Measurements from ENCODE around the gene PTGER2. TPM values are rescaled to one million over a fixed set of nuclear protein-coding genes. Genes with fewer than 3 reads are reported as not detected.
A peak's percentile ranks its signal among the peaks of the same experiment; 100 is the strongest.

Gene PTGER2
- total and polyA plus RNA-seq, 4 donors, result 2.0 to 20.6 (median 6.8) TPM

GRCh38 chr14:52319919-52320318, 5.8 kb downstream of the PTGER2 start:
- ATAC-seq (ENCODE audit: insufficient read depth, low FRiP score), result no peak
- Histone ChIP-seq H3K9ac (ENCODE audit: insufficient read depth in 1 of 2, low read length in 2 of 2) (no peak overlapping the region), H3K27ac (ENCODE audit: low read depth in 1 of 2, low read length in 1 of 2) (no peak overlapping the region), H3K27me3 (ENCODE audit: control insufficient read depth in 3 of 3, insufficient read depth in 3 of 3, low read length in 2 of 3) (peaks cover 0 to 11% (median 0%) of the 10 kb centered on the region in 3 donors), H3K9me3 (ENCODE audit: control insufficient read depth in 4 of 4, insufficient read depth in 3 of 4, low read length in 3 of 4) (peaks cover 0 to 12% (median 0%) of the 10 kb centered on the region in 4 donors), H3K36me3 (ENCODE audit: control insufficient read depth in 4 of 4, insufficient read depth in 4 of 4, low read length in 4 of 4) (no peaks in the 10 kb centered on the region), H3K4me1 (ENCODE audit: control insufficient read depth in 5 of 5, insufficient read depth in 5 of 5, low read length in 5 of 5) (peaks cover 0 to 29% (median 0%) of the 10 kb centered on the region in 5 donors), H3K4me3 (no peak overlapping the region)
- TF ChIP-seq, protein P1, sequence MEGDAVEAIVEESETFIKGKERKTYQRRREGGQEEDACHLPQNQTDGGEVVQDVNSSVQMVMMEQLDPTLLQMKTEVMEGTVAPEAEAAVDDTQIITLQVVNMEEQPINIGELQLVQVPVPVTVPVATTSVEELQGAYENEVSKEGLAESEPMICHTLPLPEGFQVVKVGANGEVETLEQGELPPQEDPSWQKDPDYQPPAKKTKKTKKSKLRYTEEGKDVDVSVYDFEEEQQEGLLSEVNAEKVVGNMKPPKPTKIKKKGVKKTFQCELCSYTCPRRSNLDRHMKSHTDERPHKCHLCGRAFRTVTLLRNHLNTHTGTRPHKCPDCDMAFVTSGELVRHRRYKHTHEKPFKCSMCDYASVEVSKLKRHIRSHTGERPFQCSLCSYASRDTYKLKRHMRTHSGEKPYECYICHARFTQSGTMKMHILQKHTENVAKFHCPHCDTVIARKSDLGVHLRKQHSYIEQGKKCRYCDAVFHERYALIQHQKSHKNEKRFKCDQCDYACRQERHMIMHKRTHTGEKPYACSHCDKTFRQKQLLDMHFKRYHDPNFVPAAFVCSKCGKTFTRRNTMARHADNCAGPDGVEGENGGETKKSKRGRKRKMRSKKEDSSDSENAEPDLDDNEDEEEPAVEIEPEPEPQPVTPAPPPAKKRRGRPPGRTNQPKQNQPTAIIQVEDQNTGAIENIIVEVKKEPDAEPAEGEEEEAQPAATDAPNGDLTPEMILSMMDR (IDR thresholded peaks at IDR 0.05; ENCODE audit: control extremely low read depth, extremely low read depth), result no peak
- 83 to 92% methylated on average over 3 of the region's 3 CpGs for WGBS, 2 donors
- DNase-seq, result peak in 2 of 3 donors; percentile 60 to 70

GRCh38 chr14:52325126-52325525, 11.0 kb downstream of the PTGER2 start:
- WGBS, 2 donors, result 48 to 61% methylated on average over 3 of the region's 3 CpGs
- no peaks in the 10 kb centered on the region for H3K36me3 ChIP-seq (ENCODE audit: control insufficient read depth in 4 of 4, insufficient read depth in 4 of 4, low read length in 4 of 4)
- no peak overlapping the region for H3K4me3 ChIP-seq
- no peak overlapping the region for H3K9ac ChIP-seq (ENCODE audit: insufficient read depth in 1 of 2, low read length in 2 of 2)
- DNase-seq (no peak), ATAC-seq (ENCODE audit: insufficient read depth, low FRiP score) (no peak)
- TF ChIP-seq, protein P1 (IDR thresholded peaks at IDR 0.05; ENCODE audit: control extremely low read depth, extremely low read depth), result no peak
- H3K27ac ChIP-seq (ENCODE audit: low read depth in 1 of 2, low read length in 1 of 2), result peak overlapping the region in 1 of 2 donors; percentile 31
- H3K27me3 ChIP-seq (ENCODE audit: control insufficient read depth in 3 of 3, insufficient read depth in 3 of 3, low read length in 2 of 3), result no peaks in the 10 kb centered on the region
- peaks cover 0 to 12% (median 0%) of the 10 kb centered on the region in 4 donors for H3K9me3 ChIP-seq (ENCODE audit: control insufficient read depth in 4 of 4, insufficient read depth in 3 of 4, low read length in 3 of 4)
- peaks cover 0 to 22% (median 9%) of the 10 kb centered on the region in 5 donors for H3K4me1 ChIP-seq (ENCODE audit: control insufficient read depth in 5 of 5, insufficient read depth in 5 of 5, low read length in 5 of 5)

DNA sequence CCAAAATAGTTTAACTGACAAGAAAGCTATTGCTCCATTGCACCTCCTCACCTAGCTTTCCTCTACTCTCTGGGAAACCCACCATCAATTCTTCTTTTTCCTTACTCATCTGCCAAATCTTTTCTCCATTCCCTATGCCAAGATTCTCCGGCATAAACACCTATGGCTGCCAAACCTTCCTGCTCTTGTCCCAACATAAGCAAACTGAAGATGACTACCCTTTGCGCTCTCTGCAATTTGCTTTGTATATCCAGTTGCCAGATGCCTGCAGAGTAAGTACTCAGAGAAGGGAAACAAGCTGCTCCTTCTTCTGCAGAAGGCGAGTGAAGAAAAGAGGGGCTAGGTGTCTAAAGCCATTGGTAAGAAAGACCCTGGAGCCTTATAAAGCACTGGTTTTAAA, 11.5 kb downstream of the PTGER2 start:
- Histone ChIP-seq H3K9me3 (ENCODE audit: control insufficient read depth in 4 of 4, insufficient read depth in 3 of 4, low read length in 3 of 4) (peaks cover 0 to 12% (median 0%) of the 10 kb centered on the region in 4 donors), H3K4me1 (ENCODE audit: control insufficient read depth in 5 of 5, insufficient read depth in 5 of 5, low read length in 5 of 5) (peaks cover 0 to 25% (median 9%) of the 10 kb centered on the region in 5 donors), H3K27me3 (ENCODE audit: control insufficient read depth in 3 of 3, insufficient read depth in 3 of 3, low read length in 2 of 3) (no peaks in the 10 kb centered on the region), H3K4me3 (no peak overlapping the region), H3K9ac (ENCODE audit: insufficient read depth in 1 of 2, low read length in 2 of 2) (no peak overlapping the region), H3K36me3 (ENCODE audit: control insufficient read depth in 4 of 4, insufficient read depth in 4 of 4, low read length in 4 of 4) (no peaks in the 10 kb centered on the region), H3K27ac (ENCODE audit: low read depth in 1 of 2, low read length in 1 of 2) (no peak overlapping the region)
- DNase-seq (no peak), ATAC-seq (ENCODE audit: insufficient read depth, low FRiP score) (no peak)
- TF ChIP-seq, protein P1 (IDR thresholded peaks at IDR 0.05; ENCODE audit: control extremely low read depth, extremely low read depth), result no peak
- WGBS, 2 donors, result 89 to 92% methylated on average over 3 of the region's 3 CpGs

Data from lung (tissue), 12 donors.